ENCODE measurements around the gene GPBAR1. TPM values are rescaled to one million over a fixed set of nuclear protein-coding genes. Genes with fewer than 3 reads are reported as not detected.

The GPBAR1 gene
- total and polyA plus RNA-seq, 2 donors (not counting 1 experiment from before 2014, with no cell fraction given) = 0.66 to 0.81 TPM

GRCh38 chr2:218282173-218282991 lies 21.6 kb downstream of the GPBAR1 start:
- Mint-ChIP-seq H3K9me3 (ENCODE audit: insufficient read depth) (no peaks in the 10 kb centered on the region), H3K27me3 (no peaks in the 10 kb centered on the region), H3K4me1 (peaks cover 58% of the 10 kb centered on the region), H3K27ac (peak overlapping the region; percentile 37), H3K4me3 (no peak overlapping the region)
- Histone ChIP-seq H3K79me2 (ENCODE audit: control insufficient read depth, insufficient read depth, low read length) (peaks cover 84% of the 10 kb centered on the region), H3K9ac (ENCODE audit: low read length) (no peak overlapping the region), H3K27me3 (replicated peaks in 1 of 4; ENCODE audit: control extremely low read depth in 1 of 4, control insufficient read depth in 3 of 4, insufficient read depth in 4 of 4, low read length in 3 of 4) (no peaks in the 10 kb centered on the region), H2AFZ (ENCODE audit: insufficient read depth, low read depth, low read length, poor library complexity, severe bottlenecking) (no peak overlapping the region), H3K4me3 (ENCODE audit: control extremely low read depth in 1 of 5, extremely low read depth in 1 of 5, insufficient read depth in 1 of 5, low read depth in 2 of 5, low read length in 4 of 5) (no peak overlapping the region), H3K27ac (ENCODE audit: low read length in 2 of 2) (peak overlapping the region in 1 of 2 donors; percentile 40), H3K36me3 (replicated peaks in 1 of 2; ENCODE audit: control extremely low read depth in 1 of 2, control insufficient read depth in 1 of 2, extremely low read depth in 1 of 2, insufficient read depth in 2 of 2, low read length in 1 of 2) (peaks cover 0 to 69% of the 10 kb centered on the region in 2 experiments), H3K9me3 (ENCODE audit: control extremely low read depth in 1 of 3, control insufficient read depth in 2 of 3, insufficient read depth in 1 of 3, low read length in 2 of 3) (no peaks in the 10 kb centered on the region), H3K4me1 (ENCODE audit: control insufficient read depth in 2 of 2, insufficient read depth in 2 of 2, low read length in 2 of 2) (peaks cover 41 to 55% of the 10 kb centered on the region in 2 donors), H4K20me1 (ENCODE audit: control insufficient read depth, insufficient read depth, low read length, poor library complexity, severe bottlenecking) (peaks cover 58% of the 10 kb centered on the region), H3K4me2 (replicated peaks; ENCODE audit: low read depth, low read length, poor library complexity, severe bottlenecking) (no peak overlapping the region)
- CTCF ChIA-PET = interaction anchor here (15.5 kb wide), 1 partner anchor 9 kb away, joined by 331 read pairs; the partner anchor contains the start of genes AAMP and PNKD
- intact Hi-C loops (cut with micrococcal nuclease) = no loop called here
- POLR2A ChIA-PET = no interaction called here
- ATAC-seq (ENCODE audit: low read depth) (no peak), DNase-seq (no peak)
- 99% methylated on average over 10 of the region's 17 CpGs for WGBS (ENCODE audit: insufficient coverage)
- TF ChIP-seq CTCF (IDR thresholded peaks at IDR 0.05) (no peak), EZH2 (IDR thresholded peaks at IDR 0.05; ENCODE audit: borderline replicate concordance, insufficient read depth, low read depth, low read length, poor library complexity, severe bottlenecking) (no peak)
